Measurements from ENCODE around the gene DUSP28. TPM values are rescaled to one million over a fixed set of nuclear protein-coding genes. Genes with fewer than 3 reads are reported as not detected.

The DUSP28 gene
- total and polyA plus RNA-seq, 5 donors: 9.6 to 14.9 (median 11.1) TPM

DNA sequence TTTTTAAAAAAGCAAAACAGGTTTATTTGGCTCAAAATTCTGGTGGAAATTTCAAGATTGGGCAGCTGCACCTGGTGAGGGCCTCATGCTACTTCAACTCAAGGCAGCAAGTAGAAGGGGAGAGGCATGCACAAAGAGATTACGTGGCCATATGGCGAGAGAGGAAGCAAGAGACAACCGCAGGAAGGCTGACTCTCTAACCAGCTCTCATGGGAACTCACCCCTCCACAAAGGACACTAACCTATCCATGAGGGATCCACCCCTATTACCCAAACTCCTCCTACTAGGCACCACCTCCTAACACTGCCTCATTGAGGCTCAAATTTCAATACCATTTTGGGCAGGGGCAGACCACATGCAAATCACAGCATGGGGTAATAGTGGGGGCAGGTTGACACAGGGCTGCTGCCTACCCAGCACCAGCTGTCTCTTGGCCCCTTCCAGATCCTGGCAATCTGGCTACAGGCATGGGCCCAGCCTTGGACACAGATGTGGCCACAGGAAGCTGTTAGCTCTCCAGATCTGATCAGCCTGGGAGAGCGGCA is 24.4 kb downstream of the DUSP28 start:
- H3K27ac ChIP-seq (ENCODE audit: low read length): no peak overlapping the region
- H3K27me3 ChIP-seq (ENCODE audit: control insufficient read depth, insufficient read depth): no peaks in the 10 kb centered on the region
- intact Hi-C loops (cut with DNase I): no loop called here
- WGBS: 64% methylated on average over 4 of the region's 4 CpGs
- peaks cover 19% of the 10 kb centered on the region for H3K4me1 ChIP-seq (ENCODE audit: control insufficient read depth, insufficient read depth, low read length)
- no peak overlapping the region for H3K4me3 ChIP-seq (ENCODE audit: low read length)
- ATAC-seq: no peak
- peak in 2 of 3 donors; percentile 23 to 26 for DNase-seq
- no peaks in the 10 kb centered on the region for H3K9me3 ChIP-seq (ENCODE audit: control insufficient read depth, low read length)

DNA sequence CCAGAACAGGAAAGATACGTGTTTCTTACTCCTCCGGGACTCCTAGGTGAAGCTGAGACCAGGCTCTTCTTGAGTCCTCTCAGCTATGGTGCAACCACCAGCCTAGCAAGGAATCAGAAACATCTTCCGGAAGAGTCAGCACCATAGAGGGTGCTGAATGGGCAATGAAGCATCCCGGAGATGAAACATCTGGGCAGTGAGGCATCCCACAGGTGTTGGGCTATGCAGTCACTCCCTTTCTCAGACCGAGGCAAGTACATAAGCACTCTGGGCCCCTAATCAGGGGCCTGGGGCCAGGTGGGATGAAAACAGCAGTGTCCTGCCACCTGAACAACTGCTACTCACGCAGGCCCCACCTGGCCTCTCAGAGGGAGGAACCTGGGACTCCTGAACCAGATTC is 24.9 kb downstream of the DUSP28 start:
- peak overlapping the region; percentile 79 for H3K4me3 ChIP-seq (ENCODE audit: low read length)
- peaks cover 19% of the 10 kb centered on the region for H3K4me1 ChIP-seq (ENCODE audit: control insufficient read depth, insufficient read depth, low read length)
- no peaks in the 10 kb centered on the region for H3K27me3 ChIP-seq (ENCODE audit: control insufficient read depth, insufficient read depth)
- no peak for ATAC-seq
- DNase-seq: peak in 1 of 3 donors; percentile 15
- intact Hi-C loops (cut with DNase I): no loop called here
- H3K27ac ChIP-seq (ENCODE audit: low read length): no peak overlapping the region
- H3K9me3 ChIP-seq (ENCODE audit: control insufficient read depth, low read length): no peaks in the 10 kb centered on the region
- 75% methylated on average over 6 of the region's 6 CpGs for WGBS

DNA sequence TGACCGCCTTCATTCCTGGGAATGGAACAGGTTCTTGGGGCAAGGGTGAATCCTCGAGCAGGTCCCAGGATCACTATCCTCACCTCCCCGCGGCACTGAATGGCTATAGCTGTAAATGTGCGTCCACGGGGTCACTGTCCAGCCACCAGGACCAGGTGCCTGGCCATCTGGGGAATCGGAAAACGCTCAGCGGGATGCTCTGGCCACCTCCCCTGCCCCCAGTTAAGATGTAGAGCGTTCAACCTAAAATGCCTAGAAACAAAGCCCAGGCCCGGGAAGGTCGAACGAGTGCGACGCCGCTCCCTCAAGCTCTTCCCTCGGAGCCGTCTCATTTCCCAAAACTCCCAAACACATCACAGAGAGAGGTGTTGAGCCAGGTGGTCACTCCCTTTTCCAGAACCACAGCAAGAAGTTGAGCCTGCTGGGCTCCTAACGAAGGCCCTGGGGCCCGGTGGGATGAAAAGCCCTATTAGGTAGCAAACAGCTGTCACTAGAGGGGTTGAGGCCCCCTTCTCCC is 25.6 kb downstream of the DUSP28 start:
- peak in 2 of 3 donors; percentile 37 to 39 for DNase-seq

DNA sequence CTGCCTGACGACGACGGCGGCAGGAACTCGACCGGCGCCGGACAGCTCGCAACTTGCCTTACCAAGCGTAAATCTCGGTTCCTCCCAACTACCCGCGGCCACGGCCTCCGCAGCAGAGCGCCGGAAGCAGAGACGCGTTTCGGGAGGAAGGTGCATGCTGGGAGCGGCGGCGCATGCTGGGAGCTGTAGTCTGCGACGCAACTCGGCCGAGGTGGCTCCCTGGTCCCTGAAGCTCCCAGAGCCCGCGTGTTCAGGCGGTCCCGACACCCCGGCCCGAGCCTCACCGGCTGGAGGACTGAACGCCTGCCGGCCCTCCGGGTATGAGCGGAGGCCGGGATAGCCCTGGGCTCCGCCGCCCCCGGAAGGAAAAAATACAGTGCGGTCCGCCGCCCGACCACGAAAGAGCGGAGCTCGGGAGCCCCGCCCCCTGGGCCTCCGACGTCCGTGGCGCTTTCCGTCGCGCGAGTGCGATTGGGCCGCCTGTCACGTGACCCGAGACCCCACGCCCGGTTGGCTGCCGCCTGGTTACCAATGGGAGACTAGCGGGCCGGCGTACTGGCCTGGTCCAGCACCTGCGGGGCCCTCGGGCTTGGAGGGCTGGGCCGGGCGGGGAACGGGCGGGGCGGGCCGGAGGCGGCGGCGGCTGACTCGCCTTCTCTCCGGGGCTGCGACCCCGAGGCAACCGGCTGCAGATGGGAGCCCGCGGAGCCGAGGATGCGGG is 26.2 kb downstream of the DUSP28 start, which contains the start of gene CAPN10:
CAPN10 (plus strand) TSS at position 537 of the 721 bp plus-strand sequence; CDS start at position 715, 178 bp downstream.
- peaks cover 15% of the 10 kb centered on the region for H3K4me1 ChIP-seq (ENCODE audit: control insufficient read depth, insufficient read depth, low read length)
- no peaks in the 10 kb centered on the region for H3K9me3 ChIP-seq (ENCODE audit: control insufficient read depth, low read length)
- peak within 1 kb of the TSS; percentile 79 for H3K4me3 ChIP-seq (ENCODE audit: low read length)
- H3K27ac ChIP-seq (ENCODE audit: low read length): peak within 1 kb of the TSS; percentile 82
- WGBS: under 1% methylated on average over 88 of the region's 88 CpGs
- H3K27me3 ChIP-seq (ENCODE audit: control insufficient read depth, insufficient read depth): no peaks in the 10 kb centered on the region
- DNase-seq (peak; percentile 99), ATAC-seq (peak; percentile 97)
- intact Hi-C loops (cut with DNase I): no loop called here

More for the DNA sequence above, 25.6 kb downstream of the DUSP28 start:
- H3K9me3 ChIP-seq (ENCODE audit: control insufficient read depth, low read length): no peaks in the 10 kb centered on the region
- H3K4me1 ChIP-seq (ENCODE audit: control insufficient read depth, insufficient read depth, low read length): peaks cover 15% of the 10 kb centered on the region
- peak overlapping the region; percentile 79 for H3K4me3 ChIP-seq (ENCODE audit: low read length)
- intact Hi-C loops (cut with DNase I): no loop called here
- peak overlapping the region; percentile 54 for H3K27ac ChIP-seq (ENCODE audit: low read length)
- no peak for ATAC-seq
- H3K27me3 ChIP-seq (ENCODE audit: control insufficient read depth, insufficient read depth): no peaks in the 10 kb centered on the region
- 3% methylated on average over 20 of the region's 20 CpGs for WGBS

DNA sequence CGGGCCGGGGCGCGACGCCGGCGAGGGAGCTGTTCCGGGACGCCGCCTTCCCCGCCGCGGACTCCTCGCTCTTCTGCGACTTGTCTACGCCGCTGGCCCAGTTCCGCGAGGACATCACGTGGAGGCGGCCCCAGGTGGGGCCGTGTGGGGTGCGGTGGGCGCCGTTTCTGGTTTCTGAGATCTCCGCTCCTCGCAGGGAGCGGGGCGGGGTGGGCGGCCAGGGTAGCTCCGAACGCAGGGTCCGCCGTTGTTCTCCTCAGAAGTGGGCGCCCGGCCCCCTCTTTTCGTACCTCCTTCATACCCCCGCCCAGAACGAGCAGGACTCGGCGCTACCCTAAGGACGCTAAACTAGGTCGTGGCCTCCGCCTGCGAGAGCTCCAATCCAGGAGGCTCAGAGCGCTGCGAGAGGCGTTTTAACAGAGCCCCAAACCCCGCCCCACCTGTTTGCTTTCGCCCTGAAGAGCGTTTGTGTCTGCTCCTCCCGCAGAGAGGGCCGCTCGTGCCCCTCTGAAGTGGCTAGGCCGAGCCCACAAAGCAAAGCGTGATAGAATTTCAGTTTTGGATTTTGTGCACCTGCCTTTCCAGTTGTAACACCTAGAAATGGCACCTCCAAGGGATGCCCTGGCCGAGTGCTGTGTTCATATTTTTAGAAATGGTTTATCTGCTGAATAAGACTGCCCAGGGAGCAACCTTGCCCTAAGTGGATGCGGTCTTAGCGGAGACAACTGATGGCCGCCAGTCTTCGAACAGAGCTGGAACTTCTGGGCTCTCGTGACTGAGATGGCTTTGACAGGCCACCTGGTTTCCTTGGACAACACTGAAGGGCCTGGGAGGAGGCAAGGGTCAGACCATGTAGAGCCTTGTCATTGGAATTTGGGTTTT is 27.0 kb downstream of the DUSP28 start:
- H3K27ac ChIP-seq (ENCODE audit: low read length): peak overlapping the region; percentile 28
- ATAC-seq (peak in 1 of 2 donors; percentile 23), DNase-seq (peak in 1 of 3 donors; percentile 38)
- no peaks in the 10 kb centered on the region for H3K9me3 ChIP-seq (ENCODE audit: control insufficient read depth, low read length)
- peaks cover 15% of the 10 kb centered on the region for H3K4me1 ChIP-seq (ENCODE audit: control insufficient read depth, insufficient read depth, low read length)
- H3K4me3 ChIP-seq (ENCODE audit: low read length): peak overlapping the region; percentile 79
- intact Hi-C loops (cut with DNase I): no loop called here
- H3K27me3 ChIP-seq (ENCODE audit: control insufficient read depth, insufficient read depth): no peaks in the 10 kb centered on the region
- 3% methylated on average over 62 of the region's 62 CpGs for WGBS

DNA sequence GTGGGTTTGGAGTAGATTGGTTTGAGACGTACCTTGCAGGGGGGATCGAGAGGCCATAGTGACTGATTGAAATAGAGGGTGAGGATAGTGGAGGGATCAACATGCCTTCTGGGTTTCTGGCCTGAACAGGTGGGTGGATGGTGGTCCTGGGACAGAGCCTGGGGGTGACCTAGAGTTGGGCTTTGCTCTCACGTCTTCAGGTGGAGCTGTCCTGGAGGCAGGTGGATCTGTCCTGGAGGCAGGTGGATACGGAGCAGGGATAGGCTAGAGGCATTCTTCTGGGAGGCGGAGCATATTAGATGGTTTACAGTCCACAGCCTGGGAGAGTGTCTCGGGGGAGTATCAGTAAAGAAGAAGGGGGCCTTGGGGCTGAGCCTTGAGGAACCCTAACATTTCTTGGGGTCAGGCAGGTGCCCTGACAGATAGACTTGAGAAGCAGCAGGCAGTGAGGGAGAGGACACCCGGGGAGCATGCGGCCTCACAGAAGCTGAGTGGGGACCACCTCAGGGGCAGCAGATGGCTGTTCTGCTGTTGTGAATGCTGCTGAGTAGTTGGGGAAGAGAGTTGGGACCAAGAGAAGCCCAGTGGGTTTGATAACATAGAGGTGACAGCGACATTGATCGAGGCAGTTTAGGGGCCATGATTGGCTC is 28.0 kb downstream of the DUSP28 start:
- Histone ChIP-seq H3K27ac (ENCODE audit: low read length) (no peak overlapping the region), H3K9me3 (ENCODE audit: control insufficient read depth, low read length) (no peaks in the 10 kb centered on the region), H3K4me1 (ENCODE audit: control insufficient read depth, insufficient read depth, low read length) (peaks cover 15% of the 10 kb centered on the region), H3K4me3 (ENCODE audit: low read length) (no peak overlapping the region), H3K27me3 (ENCODE audit: control insufficient read depth, insufficient read depth) (no peaks in the 10 kb centered on the region)
- intact Hi-C loops (cut with DNase I): no loop called here
- DNase-seq: peak in 2 of 3 donors; percentile 11 to 12
- ATAC-seq: no peak
- 81% methylated on average over 10 of the region's 10 CpGs for WGBS

DNA sequence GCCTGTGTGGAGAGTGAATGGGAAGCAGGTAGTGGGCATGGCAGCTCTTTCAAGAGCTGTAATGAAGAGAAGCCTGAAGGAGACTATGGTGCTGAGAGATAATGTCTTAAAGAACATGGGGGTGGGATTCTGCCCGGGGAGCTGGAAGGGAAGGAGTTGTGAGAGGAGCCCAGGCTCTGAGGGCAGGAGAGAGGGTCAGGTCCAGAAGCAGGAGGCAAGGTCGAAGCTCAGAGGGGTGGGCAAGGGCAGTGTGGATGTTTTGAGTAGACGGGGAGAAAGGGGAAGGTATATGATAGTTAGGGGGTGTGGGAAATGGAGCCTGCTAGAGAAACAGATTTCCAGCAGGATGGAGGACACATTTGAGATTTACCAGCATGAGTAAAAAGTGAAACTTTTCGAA is 28.5 kb downstream of the DUSP28 start:
- no peaks in the 10 kb centered on the region for H3K9me3 ChIP-seq (ENCODE audit: control insufficient read depth, low read length)
- WGBS: 85% methylated on average over 4 of the region's 4 CpGs
- H3K27me3 ChIP-seq (ENCODE audit: control insufficient read depth, insufficient read depth): no peaks in the 10 kb centered on the region
- intact Hi-C loops (cut with DNase I): no loop called here
- no peak overlapping the region for H3K4me3 ChIP-seq (ENCODE audit: low read length)
- no peak overlapping the region for H3K27ac ChIP-seq (ENCODE audit: low read length)
- DNase-seq: peak in 1 of 3 donors; percentile 9
- H3K4me1 ChIP-seq (ENCODE audit: control insufficient read depth, insufficient read depth, low read length): peaks cover 15% of the 10 kb centered on the region
- ATAC-seq: no peak

DNA sequence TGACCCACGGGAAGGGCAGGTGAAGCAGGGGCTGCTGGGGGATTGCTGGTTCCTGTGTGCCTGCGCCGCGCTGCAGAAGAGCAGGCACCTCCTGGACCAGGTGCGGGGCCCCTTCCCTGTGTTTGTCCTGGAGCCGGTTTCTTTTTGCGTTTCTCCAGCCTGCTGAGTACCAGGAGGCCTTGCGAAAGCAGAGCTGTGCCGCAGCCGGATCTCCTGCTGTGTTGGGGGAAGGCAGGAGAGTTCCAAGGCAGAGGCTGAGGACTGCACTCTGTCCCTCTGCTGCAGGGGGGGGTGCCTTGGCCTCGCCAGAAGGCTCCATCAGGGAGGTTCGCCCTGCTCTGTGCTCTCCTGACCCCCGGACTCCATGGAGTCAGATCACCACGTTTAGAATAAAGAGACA is 29.2 kb downstream of the DUSP28 start:
- peak; percentile 3 to 28 (median 26) for DNase-seq
- Histone ChIP-seq H3K27me3 (ENCODE audit: control insufficient read depth, insufficient read depth) (no peaks in the 10 kb centered on the region), H3K27ac (ENCODE audit: low read length) (no peak overlapping the region), H3K9me3 (ENCODE audit: control insufficient read depth, low read length) (no peaks in the 10 kb centered on the region), H3K4me3 (ENCODE audit: low read length) (no peak overlapping the region), H3K4me1 (ENCODE audit: control insufficient read depth, insufficient read depth, low read length) (peaks cover 15% of the 10 kb centered on the region)
- intact Hi-C loops (cut with DNase I): no loop called here
- no peak for ATAC-seq
- WGBS: 87% methylated on average over 14 of the region's 14 CpGs

DNA sequence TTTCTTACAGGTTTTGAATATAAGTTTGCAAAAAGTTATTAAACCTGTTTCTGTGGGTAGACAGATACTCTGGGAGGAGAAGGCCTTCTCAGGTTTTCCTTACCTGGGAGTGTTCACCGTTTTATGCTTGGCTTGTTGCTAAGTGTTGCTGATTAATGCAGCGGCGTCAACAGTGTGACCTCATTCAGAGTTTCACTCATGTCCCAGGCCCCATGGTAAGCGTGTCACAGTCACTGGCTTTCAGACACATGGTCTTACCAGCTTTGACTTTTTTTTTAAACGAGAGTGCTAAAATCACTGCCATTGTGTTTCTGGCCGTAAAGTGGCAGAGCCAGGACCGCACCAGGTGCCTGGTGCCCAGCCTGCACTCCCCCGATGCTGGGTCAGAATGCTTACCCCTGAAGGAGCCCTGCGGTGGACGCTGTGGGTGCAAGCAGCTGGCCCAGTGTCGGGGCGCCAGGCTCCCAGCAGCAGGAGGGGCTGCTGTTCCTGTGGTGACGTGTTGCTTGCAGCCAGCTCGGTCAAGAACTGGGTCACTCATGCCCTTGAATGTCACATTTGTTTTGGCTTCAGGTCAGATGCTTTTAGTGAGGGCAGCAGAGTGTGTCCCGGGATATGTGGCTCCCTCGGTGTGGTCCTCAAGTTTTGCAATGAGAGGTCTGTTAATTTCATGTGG is 29.8 kb downstream of the DUSP28 start:
- no peak for ATAC-seq
- no peak overlapping the region for H3K27ac ChIP-seq (ENCODE audit: low read length)

DNA sequence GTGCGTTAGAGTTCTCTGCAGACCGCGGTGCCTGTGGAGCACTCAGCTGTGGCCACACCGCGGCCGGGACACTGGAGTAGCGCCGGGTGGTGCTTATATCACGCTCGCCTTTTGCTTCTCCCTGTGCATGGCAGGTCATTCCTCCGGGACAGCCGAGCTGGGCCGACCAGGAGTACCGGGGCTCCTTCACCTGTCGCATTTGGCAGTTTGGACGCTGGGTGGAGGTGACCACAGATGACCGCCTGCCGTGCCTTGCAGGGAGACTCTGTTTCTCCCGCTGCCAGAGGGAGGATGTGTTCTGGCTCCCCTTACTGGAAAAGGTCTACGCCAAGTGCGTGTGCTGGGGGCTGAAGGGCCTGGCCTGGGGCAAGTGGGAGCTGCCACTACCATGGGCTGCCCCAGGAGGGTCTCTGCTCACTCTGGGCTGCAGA is 30.5 kb downstream of the DUSP28 start:
- DNase-seq (peak; percentile 15 to 53 (median 38)), ATAC-seq (no peak)
- Histone ChIP-seq H3K4me3 (ENCODE audit: low read length) (no peak overlapping the region), H3K27ac (ENCODE audit: low read length) (no peak overlapping the region), H3K27me3 (ENCODE audit: control insufficient read depth, insufficient read depth) (no peaks in the 10 kb centered on the region), H3K9me3 (ENCODE audit: control insufficient read depth, low read length) (no peaks in the 10 kb centered on the region), H3K4me1 (ENCODE audit: control insufficient read depth, insufficient read depth, low read length) (peaks cover 6% of the 10 kb centered on the region)
- 95% methylated on average over 21 of the region's 21 CpGs for WGBS
- intact Hi-C loops (cut with DNase I): no loop called here

More for the DNA sequence above, 29.8 kb downstream of the DUSP28 start:
- DNase-seq: peak in 2 of 3 donors; percentile 8 to 41
- 75% methylated on average over 16 of the region's 16 CpGs for WGBS
- intact Hi-C loops (cut with DNase I): no loop called here
- Histone ChIP-seq H3K4me1 (ENCODE audit: control insufficient read depth, insufficient read depth, low read length) (peaks cover 9% of the 10 kb centered on the region), H3K4me3 (ENCODE audit: low read length) (no peak overlapping the region), H3K27me3 (ENCODE audit: control insufficient read depth, insufficient read depth) (no peaks in the 10 kb centered on the region), H3K9me3 (ENCODE audit: control insufficient read depth, low read length) (no peaks in the 10 kb centered on the region)
